Activated T-helper 1 cell treated with anti-CD3 and anti-CD28 coated beads, Interleukin-12 subunit alpha, Interleukin-12 subunit beta, Interleukin-2, Interleukin-4 antibody, amounts not matched to agents 30 ng/mL and 10 ng/mL and 1 ng/mL, durations not matched to agents 14 hours and 24 hours and 36 hours (primary cell): Measurements from ENCODE around the gene OR5T3. TPM values are rescaled to one million over a fixed set of nuclear protein-coding genes. Genes with fewer than 3 reads are reported as not detected.
"Not testable (repeated sequence)": the region's sequence is repeated elsewhere in the genome, so short reads cannot be mapped to it uniquely, and the experiment has no call there.

ENCODE experiments used
- DNase-seq: peaks from one replicate; pipeline ENCODE4 v3.0.0; 2021; ENCODE audit warnings: low spot score
- H3K27ac Mint-ChIP-seq: one replicate; pipeline ENCODE4 v1.8.0; 2021; ENCODE audit warnings: mild to moderate bottlenecking, mixed read lengths
- H3K27me3 Mint-ChIP-seq: one replicate; pipeline ENCODE4 v1.8.0; 2022; ENCODE audit warnings: mild to moderate bottlenecking, moderate library complexity, mixed read lengths; ENCODE audit not compliant: insufficient read depth
- H3K36me3 Mint-ChIP-seq: one replicate; pipeline ENCODE4 v1.8.0; 2021; ENCODE audit warnings: low read depth, mixed read lengths
- H3K4me1 Mint-ChIP-seq: one replicate; pipeline ENCODE4 v1.8.0; 2021; ENCODE audit warnings: low read depth, mixed read lengths
- H3K4me3 Mint-ChIP-seq: one replicate; pipeline ENCODE4 v1.8.0; 2021; ENCODE audit warnings: mild to moderate bottlenecking, moderate library complexity, mixed read lengths
- H3K9me3 Mint-ChIP-seq: one replicate; pipeline ENCODE4 v1.8.0; 2021; ENCODE audit warnings: mixed read lengths
- intact Hi-C: fragments of 100-400 bp; cut with micrococcal nuclease; formaldehyde crosslinking; loops from one replicate; pipeline ENCODE4 v1.15.1; 2024
- total RNA-seq: library from RNA; stranded (reverse); gene quantifications from 2 replicates; pipeline ENCODE4 v1.2.3, GENCODE V29; 2022

Gene OR5T3
- not detected in 2 replicates for total RNA-seq

- Mint-ChIP-seq H3K4me1 (no peaks in the 10 kb centered on the region), H3K36me3 (no peaks in the 10 kb centered on the region), H3K4me3 (no peak within 1 kb of the TSS), H3K9me3 (peaks cover 23% of the 10 kb centered on the region), H3K27ac (no peak within 1 kb of the TSS), H3K27me3 (no peaks in the 10 kb centered on the region)
- intact Hi-C loops: no loop called here
- no peak for DNase-seq
Measured at GRCh38 chr11:56251954-56252353, at the start of gene OR5T3. TSS of gene OR5T3 (plus strand) at chr11:56252254. CDS start at chr11:56252254, 0 bp downstream.

- no peak for DNase-seq
- no peaks in the 10 kb centered on the region for H3K36me3 Mint-ChIP-seq
- H3K27me3 Mint-ChIP-seq: no peaks in the 10 kb centered on the region
- no peak overlapping the region for H3K4me3 Mint-ChIP-seq
- H3K4me1 Mint-ChIP-seq: no peaks in the 10 kb centered on the region
- no peak overlapping the region for H3K27ac Mint-ChIP-seq
- peaks cover 16% of the 10 kb centered on the region for H3K9me3 Mint-ChIP-seq
- intact Hi-C loops: no loop called here
Measured at GRCh38 chr11:56207790-56208189, 44.3 kb upstream of the OR5T3 start.

DNA sequence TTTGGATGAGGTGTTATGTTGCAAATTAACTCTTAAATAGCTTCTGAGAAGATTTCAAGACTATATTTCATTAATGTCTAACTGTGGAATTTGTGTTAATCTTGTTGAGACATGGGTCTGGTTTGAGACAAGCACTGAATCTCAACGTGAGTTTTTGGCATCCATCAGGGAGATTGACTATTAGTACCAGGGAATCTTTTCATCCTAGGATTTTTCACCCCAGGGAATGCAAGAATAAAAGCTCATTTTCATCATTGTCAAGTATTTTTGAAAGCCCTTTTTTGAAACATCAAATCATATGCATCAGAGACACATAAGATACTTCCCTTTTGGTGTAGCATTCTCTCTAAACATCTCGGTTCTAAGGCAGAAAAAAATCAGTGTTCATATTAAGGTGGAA lies 37.5 kb upstream of the OR5T3 start:
- DNase-seq: no peak
- H3K9me3 Mint-ChIP-seq: peaks cover 35% of the 10 kb centered on the region
- no peaks in the 10 kb centered on the region for H3K36me3 Mint-ChIP-seq
- no peak overlapping the region for H3K27ac Mint-ChIP-seq
- no peaks in the 10 kb centered on the region for H3K4me1 Mint-ChIP-seq
- H3K27me3 Mint-ChIP-seq: no peaks in the 10 kb centered on the region
- intact Hi-C loops: no loop called here
- no peak overlapping the region for H3K4me3 Mint-ChIP-seq

- not testable (repeated sequence) for H3K36me3 Mint-ChIP-seq
Measured at GRCh38 chr11:56219735-56220134, 32.3 kb upstream of the OR5T3 start.

DNA sequence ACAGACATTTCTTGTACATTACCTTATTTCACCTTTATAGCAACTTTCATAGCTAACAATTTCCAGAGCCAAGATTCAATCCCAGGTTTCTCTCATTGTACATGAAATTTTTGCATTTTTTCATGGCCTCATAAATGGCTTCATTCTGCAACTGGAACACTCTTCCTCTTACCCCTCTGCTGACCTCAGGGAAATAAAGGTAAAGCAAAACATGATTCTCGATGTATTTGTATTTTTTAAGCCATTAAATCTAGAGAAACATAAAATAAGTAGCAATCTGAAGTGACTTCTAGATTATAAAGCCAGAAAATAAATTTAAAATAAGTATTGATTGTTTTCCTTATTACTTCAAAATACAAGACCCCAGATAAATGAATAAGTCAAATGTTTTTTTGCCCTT lies 17.9 kb upstream of the OR5T3 start, which contains the start of gene OR5T2:
Gene OR5T2, minus strand, starts transcription at position 101 of the 400 bp plus-strand sequence. CDS start 1,193 bp downstream, outside the sequence.
- no peaks in the 10 kb centered on the region for H3K36me3 Mint-ChIP-seq
- H3K9me3 Mint-ChIP-seq: peaks cover 11% of the 10 kb centered on the region
- no peaks in the 10 kb centered on the region for H3K27me3 Mint-ChIP-seq
- no peak within 1 kb of the TSS for H3K4me3 Mint-ChIP-seq
- no peak for DNase-seq
- no peaks in the 10 kb centered on the region for H3K4me1 Mint-ChIP-seq
- H3K27ac Mint-ChIP-seq: no peak within 1 kb of the TSS
- intact Hi-C loops: no loop called here

More at GRCh38 chr11:56219735-56220134, 32.3 kb upstream of the OR5T3 start:
- H3K27ac Mint-ChIP-seq, DNase-seq, H3K27me3 Mint-ChIP-seq, H3K4me3 Mint-ChIP-seq, H3K4me1 Mint-ChIP-seq, intact Hi-C loops: not testable (repeated sequence)
- H3K9me3 Mint-ChIP-seq: peaks cover 46% of the 10 kb centered on the region

DNA sequence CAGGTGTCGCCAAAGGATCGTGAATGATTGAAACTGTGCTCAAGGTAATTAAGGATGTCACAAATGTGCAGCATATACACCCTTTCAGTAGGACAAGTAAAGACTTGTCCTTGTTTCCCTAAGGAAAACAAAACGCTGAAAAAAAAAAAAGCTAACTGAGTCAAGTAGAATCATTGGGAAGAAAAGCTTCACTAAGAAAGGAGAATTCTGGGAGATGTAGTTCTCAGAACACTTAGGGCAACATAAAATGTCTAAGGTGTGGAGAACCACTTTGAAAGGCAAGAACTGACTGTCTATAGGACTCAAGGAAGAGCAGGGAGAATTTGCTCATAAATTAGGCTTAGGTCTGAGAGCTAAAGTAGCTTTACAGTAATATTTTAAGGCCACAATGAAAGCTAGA lies 19.0 kb downstream of the OR5T3 start:
- DNase-seq: no peak
- Mint-ChIP-seq H3K9me3 (peaks cover 23% of the 10 kb centered on the region), H3K27ac (no peak overlapping the region), H3K36me3 (no peaks in the 10 kb centered on the region), H3K4me1 (no peaks in the 10 kb centered on the region), H3K4me3 (no peak overlapping the region), H3K27me3 (no peaks in the 10 kb centered on the region)
- intact Hi-C loops: no loop called here

DNA sequence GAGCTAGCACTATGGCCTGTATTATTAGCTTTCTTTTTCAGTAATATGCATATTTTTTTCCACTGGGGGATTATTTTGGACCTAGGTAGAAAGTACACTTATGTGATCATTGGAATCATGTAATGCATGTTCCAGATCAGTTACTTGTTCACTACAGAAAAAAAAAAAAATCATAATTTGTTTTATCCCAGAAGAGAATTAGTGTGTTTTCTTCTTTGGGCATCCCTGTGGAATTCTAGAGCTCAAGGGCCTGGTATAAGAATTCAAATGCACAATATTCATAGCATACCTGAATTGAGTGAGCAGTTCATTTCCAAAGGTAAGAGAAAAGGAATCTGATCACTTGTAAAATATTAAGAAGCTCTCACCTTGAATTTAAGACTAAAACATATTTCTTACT lies 21.8 kb downstream of the OR5T3 start, which contains the start of gene OR5T1:
Gene OR5T1, plus strand, starts transcription at position 301 of the 400 bp plus-strand sequence. CDS start 1,485 bp downstream, outside the sequence.
- H3K27ac Mint-ChIP-seq: no peak within 1 kb of the TSS
- peaks cover 21% of the 10 kb centered on the region for H3K9me3 Mint-ChIP-seq
- H3K27me3 Mint-ChIP-seq: no peaks in the 10 kb centered on the region
- H3K4me3 Mint-ChIP-seq: no peak within 1 kb of the TSS
- H3K36me3 Mint-ChIP-seq: no peaks in the 10 kb centered on the region
- intact Hi-C loops: no loop called here
- no peak for DNase-seq
- no peaks in the 10 kb centered on the region for H3K4me1 Mint-ChIP-seq

- peaks cover 15% of the 10 kb centered on the region for H3K9me3 Mint-ChIP-seq
- no peaks in the 10 kb centered on the region for H3K4me1 Mint-ChIP-seq
- intact Hi-C loops: no loop called here
- no peaks in the 10 kb centered on the region for H3K36me3 Mint-ChIP-seq
- no peak within 1 kb of the TSS for H3K4me3 Mint-ChIP-seq
- no peak within 1 kb of the TSS for H3K27ac Mint-ChIP-seq
- H3K27me3 Mint-ChIP-seq: no peaks in the 10 kb centered on the region
- no peak for DNase-seq
Measured at GRCh38 chr11:56292154-56292553, 40.1 kb downstream of the OR5T3 start, which contains the start of gene OR8H1. TSS of gene OR8H1 (minus strand) at chr11:56292254. CDS start at chr11:56291062, 1,192 bp downstream.

DNA sequence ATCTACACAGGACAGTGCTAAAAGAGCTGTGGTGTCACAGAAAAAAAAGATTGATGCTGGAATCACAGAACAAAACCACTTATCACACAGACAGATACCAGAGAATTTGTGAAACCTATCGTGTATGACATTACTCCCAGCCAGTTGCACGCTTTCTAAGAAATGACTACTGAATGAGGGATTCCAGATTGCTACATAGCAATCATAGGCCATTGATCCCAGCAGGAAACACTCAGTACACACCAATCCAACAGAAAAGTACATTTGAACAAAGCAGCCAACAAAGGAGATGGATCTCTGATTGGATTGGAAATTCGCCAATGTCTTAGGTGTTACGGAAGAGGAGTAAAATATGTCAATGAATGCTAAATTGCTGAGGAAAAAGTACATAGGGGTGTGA lies 44.8 kb downstream of the OR5T3 start:
- Mint-ChIP-seq H3K27ac (no peak overlapping the region), H3K36me3 (no peaks in the 10 kb centered on the region), H3K4me1 (no peaks in the 10 kb centered on the region), H3K27me3 (no peaks in the 10 kb centered on the region), H3K4me3 (no peak overlapping the region), H3K9me3 (peaks cover 17% of the 10 kb centered on the region)
- intact Hi-C loops: no loop called here
- no peak for DNase-seq

Other genes with a start within 250 kb of the OR5T3 start
- gene OR5AS1, start 224.6 kb upstream of the OR5T3 start, total RNA-seq: not detected in 2 replicates
- gene OR8I2, start 158.9 kb upstream of the OR5T3 start, total RNA-seq: not detected in 2 replicates
- gene OR8H2, start 148.6 kb upstream of the OR5T3 start, total RNA-seq: not detected in 2 replicates
- not detected in 2 replicates for gene OR8H3, start 129.9 kb upstream of the OR5T3 start, total RNA-seq
- not detected in 2 replicates for gene OR8J3, start 112.1 kb upstream of the OR5T3 start, total RNA-seq
- gene OR8K5, start 91.9 kb upstream of the OR5T3 start, total RNA-seq: not detected in 2 replicates
- gene OR5J2, start 75.6 kb upstream of the OR5T3 start, total RNA-seq: not detected in 2 replicates
- gene OR5T2, start 18.0 kb upstream of the OR5T3 start, total RNA-seq: not detected in 2 replicates
- not detected in 2 replicates for gene OR5T1, start 21.9 kb downstream of the OR5T3 start, total RNA-seq
- not detected in 2 replicates for gene OR8H1, start 40.0 kb downstream of the OR5T3 start, total RNA-seq
- not detected in 2 replicates for gene OR8K3, start 62.9 kb downstream of the OR5T3 start, total RNA-seq
- gene OR8K1, start 93.8 kb downstream of the OR5T3 start, total RNA-seq: not detected in 2 replicates
- gene OR8J1, start 102.0 kb downstream of the OR5T3 start, total RNA-seq: not detected in 2 replicates
- gene OR8U1, start 123.4 kb downstream of the OR5T3 start, total RNA-seq: not detected in 2 replicates
- not detected in 2 replicates for gene OR5AL1, start 160.4 kb downstream of the OR5T3 start, total RNA-seq
- gene OR5M3, start 221.1 kb downstream of the OR5T3 start, total RNA-seq: not detected in 2 replicates
- not detected in 2 replicates for gene OR5M8, start 239.1 kb downstream of the OR5T3 start, total RNA-seq